Nasal cavity respiratory epithelium epithelial cell of viscerocranial mucosa (primary cell): Measurements from ENCODE around the gene DIP2C. TPM values are rescaled to one million over a fixed set of nuclear protein-coding genes. Genes with fewer than 3 reads are reported as not detected.

Experiments used
- total RNA-seq: library from RNA; depleted of rRNA; stranded (reverse); fragments of >200 nt; gene quantifications from 2 replicates; pipeline ENCODE4 v1.2.3, GENCODE V29; 2014

DIP2C gene, protein sequence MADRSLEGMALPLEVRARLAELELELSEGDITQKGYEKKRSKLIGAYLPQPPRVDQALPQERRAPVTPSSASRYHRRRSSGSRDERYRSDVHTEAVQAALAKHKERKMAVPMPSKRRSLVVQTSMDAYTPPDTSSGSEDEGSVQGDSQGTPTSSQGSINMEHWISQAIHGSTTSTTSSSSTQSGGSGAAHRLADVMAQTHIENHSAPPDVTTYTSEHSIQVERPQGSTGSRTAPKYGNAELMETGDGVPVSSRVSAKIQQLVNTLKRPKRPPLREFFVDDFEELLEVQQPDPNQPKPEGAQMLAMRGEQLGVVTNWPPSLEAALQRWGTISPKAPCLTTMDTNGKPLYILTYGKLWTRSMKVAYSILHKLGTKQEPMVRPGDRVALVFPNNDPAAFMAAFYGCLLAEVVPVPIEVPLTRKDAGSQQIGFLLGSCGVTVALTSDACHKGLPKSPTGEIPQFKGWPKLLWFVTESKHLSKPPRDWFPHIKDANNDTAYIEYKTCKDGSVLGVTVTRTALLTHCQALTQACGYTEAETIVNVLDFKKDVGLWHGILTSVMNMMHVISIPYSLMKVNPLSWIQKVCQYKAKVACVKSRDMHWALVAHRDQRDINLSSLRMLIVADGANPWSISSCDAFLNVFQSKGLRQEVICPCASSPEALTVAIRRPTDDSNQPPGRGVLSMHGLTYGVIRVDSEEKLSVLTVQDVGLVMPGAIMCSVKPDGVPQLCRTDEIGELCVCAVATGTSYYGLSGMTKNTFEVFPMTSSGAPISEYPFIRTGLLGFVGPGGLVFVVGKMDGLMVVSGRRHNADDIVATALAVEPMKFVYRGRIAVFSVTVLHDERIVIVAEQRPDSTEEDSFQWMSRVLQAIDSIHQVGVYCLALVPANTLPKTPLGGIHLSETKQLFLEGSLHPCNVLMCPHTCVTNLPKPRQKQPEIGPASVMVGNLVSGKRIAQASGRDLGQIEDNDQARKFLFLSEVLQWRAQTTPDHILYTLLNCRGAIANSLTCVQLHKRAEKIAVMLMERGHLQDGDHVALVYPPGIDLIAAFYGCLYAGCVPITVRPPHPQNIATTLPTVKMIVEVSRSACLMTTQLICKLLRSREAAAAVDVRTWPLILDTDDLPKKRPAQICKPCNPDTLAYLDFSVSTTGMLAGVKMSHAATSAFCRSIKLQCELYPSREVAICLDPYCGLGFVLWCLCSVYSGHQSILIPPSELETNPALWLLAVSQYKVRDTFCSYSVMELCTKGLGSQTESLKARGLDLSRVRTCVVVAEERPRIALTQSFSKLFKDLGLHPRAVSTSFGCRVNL (N-terminal part only)
- 0.68 and 4.8 TPM in 2 replicates for total RNA-seq

DNA sequence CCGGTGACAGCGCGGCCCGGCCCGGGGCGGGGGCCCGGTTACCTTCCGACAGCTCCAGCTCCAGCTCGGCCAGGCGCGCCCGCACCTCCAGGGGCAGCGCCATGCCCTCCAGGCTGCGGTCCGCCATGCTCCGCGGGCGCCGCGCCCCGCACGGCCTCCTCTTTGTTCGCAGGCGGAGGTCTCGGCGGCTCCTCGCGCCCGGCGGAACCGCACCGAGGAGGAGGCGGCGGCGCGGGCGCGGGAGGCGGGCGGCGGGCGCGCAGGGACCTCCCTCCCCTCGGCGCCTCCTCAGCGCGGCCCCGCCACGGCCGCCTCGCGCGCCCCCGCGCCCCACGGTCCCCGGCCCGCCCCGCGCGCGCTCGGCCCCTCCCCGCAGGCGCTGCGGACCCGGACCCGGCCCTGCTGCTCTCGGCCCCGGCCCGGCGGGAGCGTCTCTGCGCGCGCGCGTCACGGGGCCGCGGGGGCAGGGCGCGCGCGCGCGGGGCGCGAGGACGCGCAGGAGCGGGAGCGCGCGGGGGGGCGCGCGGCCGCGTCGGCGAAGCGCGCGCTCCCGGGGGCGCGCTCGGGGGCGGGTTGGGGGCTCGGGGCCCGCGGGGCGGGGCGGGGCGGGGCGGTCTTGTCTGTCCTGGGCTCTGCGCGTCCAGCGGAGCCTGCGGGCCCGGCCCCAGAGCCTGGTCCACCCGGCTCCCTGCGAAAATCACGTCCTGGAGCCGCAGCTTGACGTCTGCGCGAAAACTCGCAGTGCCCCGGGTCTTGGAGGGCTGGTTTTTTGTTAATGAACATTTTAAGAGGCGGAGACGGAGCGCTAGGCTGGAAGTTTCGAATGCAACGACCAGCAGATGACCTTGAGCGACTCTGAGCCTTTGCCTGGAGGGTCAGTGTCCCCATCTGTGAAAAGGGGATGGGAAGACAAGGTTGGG is at the start of gene DIP2C:
Gene DIP2C, minus strand, starts transcription at position 217 of the 920 bp plus-strand sequence. Its CDS starts 90 bp downstream, at position 127.

Other genes starting within 250 kb of the DIP2C start
- 39.6 and 61.6 TPM in 2 replicates for gene LARP4B, start 242.0 kb upstream of the DIP2C start, total RNA-seq